ENCODE data around the gene IRF9.

DNA sequence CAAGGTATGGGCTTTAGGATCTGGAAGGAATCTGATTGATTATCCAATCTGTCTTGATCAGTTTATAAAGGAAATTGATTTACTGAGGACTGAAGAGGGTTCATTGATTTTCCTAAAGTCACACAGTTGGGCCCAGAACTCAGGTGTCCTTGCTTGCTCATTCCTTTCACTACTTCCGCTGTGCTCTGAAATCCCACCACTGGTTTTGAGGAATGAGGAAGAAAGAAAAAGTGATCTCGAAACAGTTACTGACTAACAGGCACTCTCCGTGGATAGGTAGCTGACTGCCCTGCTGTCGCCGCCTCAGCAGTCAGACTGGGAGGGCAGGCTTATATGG is 30.7 kb upstream of the IRF9 start, which contains the start of gene FITM1:
- TF ChIP-seq CTCF (IDR thresholded peaks at IDR 0.05 in 4 of 5, conservative IDR thresholded peaks at IDR 0.05 in 1 of 5) = no peak
- no peak for TF ChIP-seq POLR2A (IDR thresholded peaks at IDR 0.05)
